ENCODE data around the gene SEC14L1.
"Not testable (repeated sequence)": the region's sequence is repeated elsewhere in the genome, so short reads cannot be mapped to it uniquely, and the experiment has no call there.

The SEC14L1 gene

DNA sequence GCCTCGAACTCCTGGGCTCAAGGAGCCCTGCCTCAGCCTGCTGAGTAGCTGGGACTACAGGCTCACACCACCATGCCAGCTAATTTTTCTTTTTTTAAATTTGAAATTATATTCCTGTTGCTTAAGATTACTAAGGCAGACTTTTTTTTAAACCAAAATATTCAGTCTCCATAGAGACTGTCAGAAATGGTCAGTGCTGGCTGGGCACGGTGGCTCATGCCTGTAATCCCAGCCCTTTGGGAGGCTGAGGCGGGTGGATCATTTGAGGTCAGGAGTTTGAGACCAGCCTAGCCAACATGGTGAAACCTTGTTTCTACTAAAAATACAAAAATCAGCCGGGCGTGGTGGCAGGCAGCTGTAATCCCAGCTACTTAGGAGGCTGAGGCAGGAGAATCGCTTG, 11.3 kb downstream of the SEC14L1 start:
- in situ Hi-C loops (cut with HindIII; ENCODE audit: low pct_ligation_motif_present, low pct_unique_long_range_greater_than_20kb, low sequenced_read_pairs): not testable (repeated sequence)

GRCh38 chr17:77153472-77153871, 12.7 kb downstream of the SEC14L1 start:
- no peak for DNase-seq
- in situ Hi-C loops (cut with HindIII; ENCODE audit: low pct_ligation_motif_present, low pct_unique_long_range_greater_than_20kb, low sequenced_read_pairs): no loop called here

More for the DNA sequence above, 11.3 kb downstream of the SEC14L1 start:
- not testable (repeated sequence) for DNase-seq

DNA sequence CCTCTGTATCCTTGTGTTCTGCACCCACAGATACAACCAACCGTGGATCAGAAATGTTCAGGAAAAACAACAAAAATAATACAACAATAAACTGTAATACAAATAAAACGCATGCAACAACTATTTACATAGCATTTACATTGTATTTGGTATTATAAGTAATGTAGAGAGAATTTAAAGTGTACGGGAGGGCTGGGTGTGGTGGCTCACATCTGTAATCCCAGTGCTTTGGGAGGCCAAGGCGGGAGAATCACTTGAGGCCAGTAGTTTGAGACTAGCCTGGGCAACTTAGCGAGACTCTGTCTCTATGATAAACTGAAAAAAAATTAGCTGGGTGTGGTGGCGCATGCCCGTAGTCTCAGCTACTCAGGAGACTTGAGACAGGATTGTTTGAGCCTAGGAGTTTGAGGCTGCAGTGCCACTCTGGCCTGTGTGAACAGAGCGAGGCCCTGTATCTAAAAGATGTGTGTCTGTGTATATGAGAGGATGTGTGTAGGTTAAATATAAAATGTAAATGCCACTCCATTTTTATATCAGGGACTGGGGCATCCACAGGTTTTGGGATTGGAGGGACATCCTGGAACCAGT, 13.3 kb downstream of the SEC14L1 start:
- in situ Hi-C loops (cut with HindIII; ENCODE audit: low pct_ligation_motif_present, low pct_unique_long_range_greater_than_20kb, low sequenced_read_pairs): no loop called here
- DNase-seq: no peak

- in situ Hi-C loops (cut with HindIII; ENCODE audit: low pct_ligation_motif_present, low pct_unique_long_range_greater_than_20kb, low sequenced_read_pairs): no loop called here
- no peak for DNase-seq
Measured at GRCh38 chr17:77155125-77155524, 14.4 kb downstream of the SEC14L1 start.

DNA sequence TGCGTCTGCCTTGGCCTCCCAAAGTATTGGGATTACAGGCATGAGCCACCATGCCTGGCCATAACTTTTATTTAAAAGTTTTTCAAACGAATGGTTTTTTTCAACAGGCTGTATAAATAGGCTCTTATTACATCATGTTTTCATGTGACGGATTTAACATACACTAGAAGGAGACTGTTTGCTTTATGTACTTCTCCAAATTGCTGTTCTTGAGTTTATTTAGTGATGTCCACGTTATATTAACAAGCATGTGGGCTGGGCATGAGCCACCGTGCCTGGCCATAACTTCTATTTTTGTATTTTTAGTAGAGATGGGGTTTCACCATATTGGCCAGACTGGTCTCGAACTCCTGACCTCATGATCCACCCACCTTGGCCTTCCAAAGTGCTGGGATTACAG, 17.0 kb downstream of the SEC14L1 start:
- in situ Hi-C loops (cut with HindIII; ENCODE audit: low pct_ligation_motif_present, low pct_unique_long_range_greater_than_20kb, low sequenced_read_pairs); DNase-seq: not testable (repeated sequence)

GRCh38 chr17:77160091-77160874, 19.5 kb downstream of the SEC14L1 start:
- no peak for DNase-seq
- in situ Hi-C loops (cut with HindIII; ENCODE audit: low pct_ligation_motif_present, low pct_unique_long_range_greater_than_20kb, low sequenced_read_pairs): no loop called here

- DNase-seq: no peak
- in situ Hi-C loops (cut with HindIII; ENCODE audit: low pct_ligation_motif_present, low pct_unique_long_range_greater_than_20kb, low sequenced_read_pairs): no loop called here
Measured at GRCh38 chr17:77160875-77161530, 20.2 kb downstream of the SEC14L1 start.

GRCh38 chr17:77161953-77162352, 21.2 kb downstream of the SEC14L1 start:
- in situ Hi-C loops (cut with HindIII; ENCODE audit: low pct_ligation_motif_present, low pct_unique_long_range_greater_than_20kb, low sequenced_read_pairs): no loop called here
- DNase-seq: no peak

- in situ Hi-C loops (cut with HindIII; ENCODE audit: low pct_ligation_motif_present, low pct_unique_long_range_greater_than_20kb, low sequenced_read_pairs): no loop called here
- no peak for DNase-seq
Measured at GRCh38 chr17:77163001-77163400, 22.2 kb downstream of the SEC14L1 start.

DNA sequence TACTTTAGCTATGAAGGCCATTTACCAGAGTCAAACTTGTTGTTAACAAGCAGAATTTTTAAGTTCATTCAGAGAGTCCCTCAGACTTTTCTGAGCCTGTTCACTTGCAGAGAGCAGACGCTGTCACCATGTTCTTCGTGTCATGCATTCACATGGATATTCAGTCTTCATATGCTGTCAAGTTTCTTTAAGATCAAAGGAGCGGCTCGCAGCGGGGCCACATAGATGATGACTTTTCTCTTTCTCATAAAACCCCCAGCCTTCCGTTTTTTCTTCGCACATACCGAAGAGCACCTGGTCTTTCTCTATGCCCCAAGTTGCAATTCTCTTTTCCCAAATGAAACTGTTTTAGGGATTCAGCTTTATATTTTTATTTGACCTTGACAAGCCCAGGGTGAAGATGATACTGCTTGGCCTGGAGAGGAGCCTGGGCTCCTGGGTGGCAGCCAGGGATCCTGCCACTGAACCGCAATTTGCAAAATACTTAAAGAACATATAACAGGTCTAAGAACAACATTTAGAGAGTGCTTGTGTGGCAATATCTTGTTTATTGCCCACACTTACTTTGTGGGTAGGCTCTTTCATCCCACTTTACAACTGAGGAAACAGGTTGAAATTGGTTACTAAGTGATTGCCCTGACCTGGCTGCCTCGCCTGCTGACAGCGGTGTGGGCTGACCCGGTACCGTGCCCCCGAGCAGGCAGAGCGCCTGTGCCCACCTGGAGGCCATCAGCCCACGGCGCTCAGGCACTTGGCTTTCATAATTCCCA, 22.9 kb downstream of the SEC14L1 start:
- in situ Hi-C loops (cut with HindIII; ENCODE audit: low pct_ligation_motif_present, low pct_unique_long_range_greater_than_20kb, low sequenced_read_pairs): no loop called here

GRCh38 chr17:77164483-77165091, 23.8 kb downstream of the SEC14L1 start:
- DNase-seq: no peak
- in situ Hi-C loops (cut with HindIII; ENCODE audit: low pct_ligation_motif_present, low pct_unique_long_range_greater_than_20kb, low sequenced_read_pairs): no loop called here

More for the DNA sequence above, 22.9 kb downstream of the SEC14L1 start:
- no peak for DNase-seq

DNA sequence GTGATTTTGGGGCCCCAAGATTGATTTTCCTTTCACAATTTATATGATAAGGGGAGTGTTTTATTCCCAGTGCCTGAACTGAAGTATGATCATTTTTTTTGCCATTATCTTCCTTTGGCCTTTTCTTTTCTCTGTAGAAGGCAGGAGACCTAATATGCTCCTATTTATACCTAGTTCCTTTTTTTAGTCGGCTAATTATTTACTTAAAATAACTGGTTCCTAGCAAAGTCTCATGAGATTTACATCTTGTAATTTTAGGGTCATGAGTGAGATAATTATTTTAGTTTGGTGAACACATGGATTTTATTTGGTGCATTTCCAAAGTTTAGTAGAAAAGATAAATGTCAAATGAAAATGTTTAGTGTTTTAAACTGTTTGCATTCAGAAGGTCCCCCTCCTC, 24.8 kb downstream of the SEC14L1 start:
- DNase-seq: no peak
- in situ Hi-C loops (cut with HindIII; ENCODE audit: low pct_ligation_motif_present, low pct_unique_long_range_greater_than_20kb, low sequenced_read_pairs): no loop called here

GRCh38 chr17:77167472-77168306, 26.9 kb downstream of the SEC14L1 start:
- in situ Hi-C loops (cut with HindIII; ENCODE audit: low pct_ligation_motif_present, low pct_unique_long_range_greater_than_20kb, low sequenced_read_pairs): no loop called here
- DNase-seq: no peak

DNA sequence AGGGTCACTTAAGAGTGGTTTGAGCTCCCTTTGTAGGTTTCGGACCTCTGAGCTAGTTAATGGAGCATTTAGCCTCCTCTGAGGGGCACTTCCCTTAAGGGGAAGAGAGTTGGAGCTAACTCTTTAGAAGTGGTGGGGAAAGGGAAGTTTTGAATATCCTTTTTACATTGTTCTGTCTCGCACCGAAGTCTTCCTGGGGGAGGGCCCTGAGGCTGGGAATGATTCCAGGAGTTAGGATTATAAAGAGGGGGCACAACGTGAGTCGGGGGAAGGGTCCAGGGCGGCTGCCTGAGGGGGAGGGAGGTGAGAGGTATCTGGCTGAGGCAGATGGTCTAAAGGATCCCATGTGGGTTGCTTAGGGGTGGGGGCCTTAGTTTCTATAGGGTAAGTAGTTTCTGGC, 32.3 kb downstream of the SEC14L1 start:
- DNase-seq: no peak
- in situ Hi-C loops (cut with HindIII; ENCODE audit: low pct_ligation_motif_present, low pct_unique_long_range_greater_than_20kb, low sequenced_read_pairs): no loop called here

- in situ Hi-C loops (cut with HindIII; ENCODE audit: low pct_ligation_motif_present, low pct_unique_long_range_greater_than_20kb, low sequenced_read_pairs): no loop called here
- no peak for DNase-seq
Measured at GRCh38 chr17:77174928-77175661, 34.3 kb downstream of the SEC14L1 start.

GRCh38 chr17:77177002-77177741, 36.4 kb downstream of the SEC14L1 start:
- no peak for DNase-seq
- in situ Hi-C loops (cut with HindIII; ENCODE audit: low pct_ligation_motif_present, low pct_unique_long_range_greater_than_20kb, low sequenced_read_pairs): no loop called here

- DNase-seq: no peak
- in situ Hi-C loops (cut with HindIII; ENCODE audit: low pct_ligation_motif_present, low pct_unique_long_range_greater_than_20kb, low sequenced_read_pairs): no loop called here
Measured at GRCh38 chr17:77178050-77178449, 37.3 kb downstream of the SEC14L1 start.

Measured in ACHN (cell line).